ENCODE results near the gene PTPRG. TPM values are rescaled to one million over a fixed set of nuclear protein-coding genes. Genes with fewer than 3 reads are reported as not detected.

Gene PTPRG
- total and polyA plus RNA-seq, 10 of the 15 experiments (the other 5 are each of a cell fraction or from before 2014, with no cell fraction given) = 0.29 to 20.7 (median 1.4) TPM

GRCh38 chr3:62214850-62215249, 653.5 kb downstream of the PTPRG start:
- no peaks in the 10 kb centered on the region for H4K20me1 ChIP-seq (ENCODE audit: control insufficient read depth, insufficient read depth)
- no peak for FAIRE-seq
- H2AFZ ChIP-seq (ENCODE audit: control insufficient read depth, low read depth, low read length) = no peak overlapping the region
- H3K4me2 ChIP-seq (ENCODE audit: control insufficient read depth, insufficient read depth) = no peak overlapping the region
- ChIA-PET CTCF (no interaction called here), SMC1A (ENCODE audit: uncharacterized antibody, unreplicated experiment) (no interaction called here), RAD21 (ENCODE audit: unreplicated experiment) (no interaction called here), POLR2A (interaction anchor here (0.6 to 0.7 kb wide), 2 partner anchors 10 to 12 kb away, joined by 3 read pairs; no protein-coding TSS in a partner anchor)
- no peak overlapping the region for H3K27ac ChIP-seq (ENCODE audit: control insufficient read depth, insufficient read depth)
- no peaks in the 10 kb centered on the region; a peak in 2 of 4 replicates for H3K27me3 ChIP-seq (replicated peaks in 1 of 2; ENCODE audit: control insufficient read depth in 2 of 2, insufficient read depth in 2 of 2, low read length in 1 of 2)
- H3K36me3 ChIP-seq (ENCODE audit: control insufficient read depth in 2 of 2, insufficient read depth in 2 of 2, low read length in 1 of 2) = no peaks in the 10 kb centered on the region
- no peaks in the 10 kb centered on the region for H3K79me2 ChIP-seq (ENCODE audit: control insufficient read depth, insufficient read depth, low read length)
- BruUV-seq (replicated peaks) = no TSS peak
- ATAC-seq = no peak
- H3K4me3 ChIP-seq = no peak overlapping the region
- TF ChIP-seq KLF5 (IDR thresholded peaks at IDR 0.05; ENCODE audit: partially characterized antibody) = no peak
- no peak for TF ChIP-seq FOS (IDR thresholded peaks at IDR 0.05; ENCODE audit: borderline replicate concordance, extremely low read depth, insufficient read length)
- no peak for TF ChIP-seq TCF7 (IDR thresholded peaks at IDR 0.05; ENCODE audit: borderline replicate concordance)
- TF ChIP-seq SREBF2 (IDR thresholded peaks at IDR 0.05; ENCODE audit: low read length) = no peak
- H3K4me1 ChIP-seq (ENCODE audit: control insufficient read depth, insufficient read depth, low read length) = no peaks in the 10 kb centered on the region
- intact Hi-C loops (cut with micrococcal nuclease; ENCODE audit: unreplicated experiment) = no loop called here
- WGBS (ENCODE audit: insufficient coverage, insufficient replicate concordance, low lambda C conversion rate, missing lambda C conversion rate) = 22% methylated on average over 4 of the region's 4 CpGs
- no peak overlapping the region for H3K9ac ChIP-seq (ENCODE audit: control insufficient read depth, insufficient read depth, low read length)
- in situ Hi-C loops (cut with MboI) = no loop called here
- no peak for DNase-seq (ENCODE audit: low read depth, low spot score)
- no peaks in the 10 kb centered on the region for H3K9me3 ChIP-seq (replicated peaks; ENCODE audit: control insufficient read depth, insufficient read depth, low read length)

- ATAC-seq (no peak), DNase-seq (ENCODE audit: low read depth, low spot score) (no peak), FAIRE-seq (no peak)
- Histone ChIP-seq H3K4me3 (no peak overlapping the region), H3K27me3 (replicated peaks in 1 of 2; ENCODE audit: control insufficient read depth in 2 of 2, insufficient read depth in 2 of 2, low read length in 1 of 2) (no peaks in the 10 kb centered on the region; a peak in 2 of 4 replicates), H4K20me1 (ENCODE audit: control insufficient read depth, insufficient read depth) (no peaks in the 10 kb centered on the region), H3K4me1 (ENCODE audit: control insufficient read depth, insufficient read depth, low read length) (no peaks in the 10 kb centered on the region), H3K4me2 (ENCODE audit: control insufficient read depth, insufficient read depth) (no peak overlapping the region), H3K9me3 (replicated peaks; ENCODE audit: control insufficient read depth, insufficient read depth, low read length) (no peaks in the 10 kb centered on the region), H3K36me3 (ENCODE audit: control insufficient read depth in 2 of 2, insufficient read depth in 2 of 2, low read length in 1 of 2) (no peaks in the 10 kb centered on the region), H3K27ac (ENCODE audit: control insufficient read depth, insufficient read depth) (no peak overlapping the region), H3K79me2 (ENCODE audit: control insufficient read depth, insufficient read depth, low read length) (no peaks in the 10 kb centered on the region), H3K9ac (ENCODE audit: control insufficient read depth, insufficient read depth, low read length) (no peak overlapping the region), H2AFZ (ENCODE audit: control insufficient read depth, low read depth, low read length) (no peak overlapping the region)
- ChIA-PET SMC1A (ENCODE audit: uncharacterized antibody, unreplicated experiment) (interaction anchor here (1.2 kb wide), 3 partner anchors 16 to 22 kb away, joined by 3 to 4 read pairs (median 4); no protein-coding TSS in a partner anchor), RAD21 (ENCODE audit: unreplicated experiment) (no interaction called here), CTCF (interaction anchor here (0.7 kb wide), 1 partner anchor 18 kb away, joined by 4 read pairs; no protein-coding TSS in a partner anchor), POLR2A (no interaction called here)
- in situ Hi-C loops (cut with MboI) (no loop called here), intact Hi-C loops (cut with micrococcal nuclease; ENCODE audit: unreplicated experiment) (no loop called here)
- BruUV-seq (replicated peaks) = no TSS peak
- TF ChIP-seq NR2C2 (IDR thresholded peaks at IDR 0.05; ENCODE audit: borderline replicate concordance, control insufficient read depth, insufficient read length, low read depth) (no peak), ZNF217 (IDR thresholded peaks at IDR 0.05) (no peak), CUX1 (IDR thresholded peaks at IDR 0.05; ENCODE audit: insufficient replicate concordance, low read depth, low read length) (no peak), MTA3 (IDR thresholded peaks at IDR 0.05; ENCODE audit: borderline replicate concordance, low read length) (no peak)
These were observed 659.2 kb downstream of the PTPRG start for GRCh38 chr3:62220616-62221015.
